VCaP (cell line): ENCODE measurements around the gene STARD3.
A peak's percentile ranks its signal among the peaks of the same experiment; 100 is the strongest.

Experiments used
- H3K27ac ChIP-seq: fragments of 450-650 bp; 2 replicates; pipeline ENCODE4 v1.5.1; 2017
- TF ChIP-seq, protein P1 (sequence below): fragments of 450-650 bp; conservative IDR thresholded peaks from 2 replicates; pipeline ENCODE4 v1.5.1; 2017; ENCODE audit warnings: mild to moderate bottlenecking, moderate library complexity

Gene STARD3

DNA sequence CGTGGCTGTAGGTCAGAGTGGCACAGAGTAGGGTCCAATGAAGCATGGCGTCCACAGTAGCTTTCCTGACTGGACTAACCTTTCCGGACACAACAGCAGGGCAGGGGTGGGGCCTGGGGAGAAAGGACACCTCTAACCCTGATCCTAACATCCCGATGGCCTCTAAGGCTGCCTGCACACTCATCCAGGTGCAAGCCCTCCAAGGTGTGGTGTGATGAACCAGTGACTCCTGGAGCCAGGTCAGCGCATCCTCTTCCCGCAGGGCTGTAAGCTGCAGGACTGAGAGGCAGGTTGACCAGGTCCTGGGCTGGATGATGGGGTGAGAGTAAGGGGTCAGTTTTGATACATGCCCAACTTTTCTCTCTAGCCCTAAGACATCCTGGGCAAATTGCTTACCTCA lies 59.8 kb downstream of the STARD3 start:
- no peak overlapping the region for H3K27ac ChIP-seq
- TF ChIP-seq, protein P1, sequence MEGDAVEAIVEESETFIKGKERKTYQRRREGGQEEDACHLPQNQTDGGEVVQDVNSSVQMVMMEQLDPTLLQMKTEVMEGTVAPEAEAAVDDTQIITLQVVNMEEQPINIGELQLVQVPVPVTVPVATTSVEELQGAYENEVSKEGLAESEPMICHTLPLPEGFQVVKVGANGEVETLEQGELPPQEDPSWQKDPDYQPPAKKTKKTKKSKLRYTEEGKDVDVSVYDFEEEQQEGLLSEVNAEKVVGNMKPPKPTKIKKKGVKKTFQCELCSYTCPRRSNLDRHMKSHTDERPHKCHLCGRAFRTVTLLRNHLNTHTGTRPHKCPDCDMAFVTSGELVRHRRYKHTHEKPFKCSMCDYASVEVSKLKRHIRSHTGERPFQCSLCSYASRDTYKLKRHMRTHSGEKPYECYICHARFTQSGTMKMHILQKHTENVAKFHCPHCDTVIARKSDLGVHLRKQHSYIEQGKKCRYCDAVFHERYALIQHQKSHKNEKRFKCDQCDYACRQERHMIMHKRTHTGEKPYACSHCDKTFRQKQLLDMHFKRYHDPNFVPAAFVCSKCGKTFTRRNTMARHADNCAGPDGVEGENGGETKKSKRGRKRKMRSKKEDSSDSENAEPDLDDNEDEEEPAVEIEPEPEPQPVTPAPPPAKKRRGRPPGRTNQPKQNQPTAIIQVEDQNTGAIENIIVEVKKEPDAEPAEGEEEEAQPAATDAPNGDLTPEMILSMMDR = no peak

DNA sequence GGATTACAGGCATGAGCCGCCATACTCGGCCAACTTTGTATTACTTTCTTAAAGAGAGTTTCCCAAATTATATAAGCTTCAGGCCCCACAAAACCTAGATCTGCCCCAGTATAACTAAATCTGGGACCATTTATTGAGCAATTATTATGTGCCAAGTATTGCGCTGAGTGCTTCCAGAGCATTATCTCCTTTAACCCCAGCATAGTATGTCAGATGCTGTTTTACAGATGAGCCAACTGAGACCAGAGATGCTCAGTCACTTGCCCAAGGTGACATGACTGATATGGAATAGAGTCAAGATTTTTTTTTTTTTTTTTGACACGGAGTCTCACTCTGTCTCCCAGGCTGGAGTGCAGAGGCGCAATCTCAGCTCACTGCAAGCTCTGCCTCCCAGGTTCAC lies 61.0 kb downstream of the STARD3 start:
- no peak overlapping the region for H3K27ac ChIP-seq
- TF ChIP-seq, protein P1 = no peak

DNA sequence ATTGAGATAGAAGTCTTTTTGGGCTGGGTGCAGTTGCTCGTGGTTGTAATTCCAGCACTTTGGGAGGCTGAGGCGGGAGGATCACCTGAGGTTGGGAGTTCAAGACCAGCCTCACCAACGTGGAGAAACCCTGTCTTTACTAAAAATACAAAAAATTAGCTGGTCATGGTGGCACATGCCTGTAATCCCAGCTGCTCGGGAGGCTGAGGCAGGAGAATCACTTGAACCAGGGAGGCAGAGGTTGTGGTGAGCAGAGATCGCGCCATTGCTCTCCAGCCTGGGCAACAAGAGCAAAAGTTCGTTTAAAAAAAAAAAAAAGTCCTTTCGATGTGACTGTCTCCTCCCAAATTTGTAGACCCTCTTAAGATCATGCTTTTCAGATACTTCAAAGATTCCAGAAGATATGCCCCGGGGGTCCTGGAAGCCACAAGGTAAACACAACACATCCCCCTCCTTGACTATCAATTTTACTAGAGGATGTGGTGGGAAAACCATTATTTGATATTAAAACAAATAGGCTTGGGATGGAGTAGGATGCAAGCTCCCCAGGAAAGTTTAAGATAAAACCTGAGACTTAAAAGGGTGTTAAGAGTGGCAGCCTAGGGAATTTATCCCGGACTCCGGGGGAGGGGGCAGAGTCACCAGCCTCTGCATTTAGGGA lies 62.3 kb downstream of the STARD3 start:
- peak overlapping the region; percentile 71; the same call in 1 of the 2 replicates for H3K27ac ChIP-seq

DNA sequence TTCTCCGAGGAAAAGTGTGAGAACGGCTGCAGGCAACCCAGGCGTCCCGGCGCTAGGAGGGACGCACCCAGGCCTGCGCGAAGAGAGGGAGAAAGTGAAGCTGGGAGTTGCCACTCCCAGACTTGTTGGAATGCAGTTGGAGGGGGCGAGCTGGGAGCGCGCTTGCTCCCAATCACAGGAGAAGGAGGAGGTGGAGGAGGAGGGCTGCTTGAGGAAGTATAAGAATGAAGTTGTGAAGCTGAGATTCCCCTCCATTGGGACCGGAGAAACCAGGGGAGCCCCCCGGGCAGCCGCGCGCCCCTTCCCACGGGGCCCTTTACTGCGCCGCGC lies 62.8 kb downstream of the STARD3 start, which contains the start of gene ERBB2:
Gene ERBB2 (plus strand): TSS at position 247 of the 330 bp plus-strand sequence. CDS start 175 bp downstream, outside the sequence.
- peak within 1 kb of the TSS; percentile 71; the same call in 1 of the 2 replicates for H3K27ac ChIP-seq
- TF ChIP-seq, protein P1 = no peak

DNA sequence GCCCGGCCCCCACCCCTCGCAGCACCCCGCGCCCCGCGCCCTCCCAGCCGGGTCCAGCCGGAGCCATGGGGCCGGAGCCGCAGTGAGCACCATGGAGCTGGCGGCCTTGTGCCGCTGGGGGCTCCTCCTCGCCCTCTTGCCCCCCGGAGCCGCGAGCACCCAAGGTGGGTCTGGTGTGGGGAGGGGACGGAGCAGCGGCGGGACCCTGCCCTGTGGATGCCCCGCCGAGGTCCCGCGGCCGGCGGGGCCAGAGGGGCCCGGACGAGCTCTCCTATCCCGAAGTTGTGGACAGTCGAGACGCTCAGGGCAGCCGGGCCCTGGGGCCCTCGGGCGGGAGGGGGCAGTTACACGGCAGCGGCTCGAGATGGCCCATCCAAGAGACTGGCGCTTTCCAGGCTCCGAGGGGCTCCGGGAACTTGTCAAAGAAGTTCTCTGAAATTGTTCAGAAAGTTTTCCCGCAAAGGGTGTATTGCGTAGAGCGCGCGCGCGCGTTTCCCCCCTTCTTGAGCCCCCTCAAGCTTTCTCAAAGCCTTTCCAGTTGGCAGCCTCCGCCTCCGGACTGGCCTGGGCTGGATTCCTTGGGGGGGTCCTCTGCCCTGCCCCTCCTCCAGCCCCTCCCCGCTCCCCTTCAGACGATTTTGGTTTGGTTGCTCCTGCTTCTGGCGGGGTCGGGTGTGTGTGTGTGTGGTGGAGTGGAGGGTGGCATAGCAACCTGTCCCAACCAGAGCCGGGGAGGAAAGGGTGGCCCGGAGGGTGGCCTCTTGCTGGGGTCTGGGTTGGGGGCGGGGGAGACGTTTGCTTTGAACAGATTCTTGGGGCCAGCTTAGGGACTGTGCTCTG lies 63.4 kb downstream of the STARD3 start:
- peak overlapping the region; percentile 71; the same call in 1 of the 2 replicates for H3K27ac ChIP-seq

DNA sequence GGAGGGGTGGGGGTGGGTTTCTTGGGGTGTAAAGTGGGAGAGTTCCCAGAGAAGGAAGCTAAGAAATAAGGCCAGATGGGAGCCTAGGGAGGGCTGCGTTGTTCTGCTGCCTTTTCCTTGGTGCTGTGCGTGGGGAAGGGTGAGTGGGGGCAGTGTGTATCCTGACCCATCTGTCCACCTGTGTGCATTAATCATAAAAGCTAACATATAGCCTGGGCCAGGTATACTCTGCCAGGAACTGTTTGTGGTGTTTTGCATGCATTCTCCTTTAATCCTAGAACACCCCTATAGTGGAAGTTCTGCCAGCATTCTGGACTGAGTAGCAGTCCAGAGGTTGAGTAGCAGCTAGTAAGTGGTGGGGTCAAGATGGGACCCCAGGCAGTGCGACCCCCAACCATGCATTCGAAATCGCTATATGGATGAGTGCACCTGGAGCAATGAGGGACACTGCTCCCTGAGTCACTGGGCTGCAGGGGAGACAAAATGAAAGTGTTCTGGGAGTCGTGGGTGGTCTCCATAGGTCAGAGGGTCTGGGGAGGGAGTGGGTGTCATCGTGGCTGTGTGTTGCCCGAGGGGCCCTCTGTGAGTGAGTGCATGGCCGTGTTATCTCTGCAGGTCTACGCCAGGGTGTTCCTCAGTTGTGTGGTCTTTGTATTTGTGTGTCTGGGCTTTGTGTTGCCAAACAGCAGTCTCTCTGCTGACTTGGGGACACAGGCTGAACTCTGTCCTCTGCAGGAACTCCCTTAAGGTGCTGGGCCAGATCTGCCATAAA lies 64.3 kb downstream of the STARD3 start:
- TF ChIP-seq, protein P1 = no peak
- no peak overlapping the region for H3K27ac ChIP-seq

More for the DNA sequence above, 63.4 kb downstream of the STARD3 start:
- TF ChIP-seq, protein P1 = no peak

DNA sequence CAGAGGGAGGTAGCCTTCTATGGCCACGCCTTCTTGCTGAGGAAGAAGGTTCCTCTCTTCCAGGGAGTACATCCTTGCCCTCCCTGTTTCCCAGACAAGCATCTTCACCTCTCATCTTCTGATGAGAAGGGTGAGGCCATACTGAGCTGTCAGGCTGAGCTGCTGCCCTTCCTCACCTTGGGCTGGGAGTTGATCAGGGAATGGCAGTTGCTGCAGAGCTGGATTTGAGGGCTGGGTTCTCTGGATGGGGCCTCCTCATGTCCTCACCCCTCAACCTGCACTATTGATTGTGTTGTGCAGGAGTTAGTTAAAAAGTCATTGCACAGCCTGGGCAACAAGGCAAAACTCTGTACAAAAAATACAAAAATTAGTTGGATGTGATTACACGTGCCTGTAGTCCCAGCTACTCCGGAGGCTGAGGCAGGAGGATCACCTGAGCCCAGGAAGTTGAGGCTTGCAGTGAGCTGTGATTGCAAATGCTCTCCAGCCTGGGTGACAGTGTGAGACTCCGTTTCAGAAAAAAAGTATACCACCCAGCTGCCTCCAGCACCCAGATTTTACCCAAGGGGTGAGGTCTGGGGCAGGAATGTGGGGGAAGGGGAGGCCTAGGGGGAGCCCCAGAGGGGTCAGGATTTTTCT lies 65.0 kb downstream of the STARD3 start:
- TF ChIP-seq, protein P1 = no peak
- no peak overlapping the region for H3K27ac ChIP-seq
